Thoracic aorta (tissue), 2 donors: Measurements from ENCODE around the gene PTPRJ. TPM values are rescaled to one million over a fixed set of nuclear protein-coding genes. Genes with fewer than 3 reads are reported as not detected.
"Not testable (repeated sequence)": the region's sequence is repeated elsewhere in the genome, so short reads cannot be mapped to it uniquely, and the experiment has no call there.

Experiments
- ATAC-seq: fragments of 150-250 bp; one replicate; pipeline ENCODE4 v1.8.0; 2017; ENCODE audit warnings: low read depth; ENCODE audit not compliant: insufficient number of reproducible peaks, low FRiP score
- DNase-seq: peaks from one replicate; pipeline ENCODE4 v3.0.0-alpha.2; 2020; ENCODE audit warnings: low spot score
- H3K27ac ChIP-seq, 2 donors: fragments of 200-600 bp; sonication (generic); 1 replicate in 1 of 2; 2 replicates in 1 of 2; pipeline ENCODE4 v1.5.1; 2016; ENCODE audit warnings: mild to moderate bottlenecking in 2 of 2, moderate library complexity in 2 of 2
- H3K27me3 ChIP-seq: fragments of 200-600 bp; sonication (generic); replicated peaks from 2 replicates; pipeline ENCODE4 v1.6.0; 2016; ENCODE audit warnings: mild to moderate bottlenecking; ENCODE audit not compliant: insufficient read depth
- H3K36me3 ChIP-seq: fragments of 200-600 bp; sonication (generic); one replicate; pipeline ENCODE4 v1.5.1; 2016
- H3K4me1 ChIP-seq, 2 donors: fragments of 200-600 bp; sonication (generic); 1 replicate in 1 of 2; 2 replicates in 1 of 2; pipeline versions ENCODE4 v1.5.1 to v1.6.0; 2016; ENCODE audit warnings: low read depth in 2 of 2, mild to moderate bottlenecking in 1 of 2; ENCODE audit not compliant: control insufficient read depth in 1 of 2
- H3K4me3 ChIP-seq: fragments of 200-600 bp; sonication (generic); 2 replicates; pipeline ENCODE4 v1.5.1; 2016; ENCODE audit warnings: mild to moderate bottlenecking
- H3K9me3 ChIP-seq: fragments of 200-600 bp; sonication (generic); 2 replicates; pipeline ENCODE4 v1.5.1; 2016
- CTCF ChIP-seq: fragments of 200-600 bp; sonication (generic); IDR thresholded peaks from one replicate; pipeline ENCODE4 v1.5.1; 2019; ENCODE audit warnings: antibody characterized with exemption
- total RNA-seq, 2 donors: library from RNA; depleted of rRNA; stranded (reverse); fragments of >200 nt; gene quantifications; one replicate each; pipeline versions ENCODE4 v1.1.0 to v1.2.3, GENCODE V29; 2016

The PTPRJ gene
- total RNA-seq, 2 donors from 2014 or later = 20.4 to 20.9 TPM

- H3K27ac ChIP-seq = no peak overlapping the region
- ATAC-seq (no peak), DNase-seq (no peak)
- no peak overlapping the region for H3K4me3 ChIP-seq
- peaks cover 4 to 12% of the 10 kb centered on the region in 2 donors for H3K4me1 ChIP-seq
- no peaks in the 10 kb centered on the region for H3K27me3 ChIP-seq
- no peaks in the 10 kb centered on the region for H3K9me3 ChIP-seq
- TF ChIP-seq CTCF = no peak
- H3K36me3 ChIP-seq = no peaks in the 10 kb centered on the region
These were observed 30.0 kb upstream of the PTPRJ start for GRCh38 chr11:47950396-47950795.

- not testable (repeated sequence) for H3K27ac ChIP-seq, DNase-seq, H3K36me3 ChIP-seq, H3K4me3 ChIP-seq, ATAC-seq, H3K9me3 ChIP-seq, H3K27me3 ChIP-seq
- peaks cover 4 to 12% of the 10 kb centered on the region in 2 donors for H3K4me1 ChIP-seq
These were observed 28.9 kb upstream of the PTPRJ start for GRCh38 chr11:47951504-47951903.

GRCh38 chr11:47955061-47955755 lies 25.2 kb upstream of the PTPRJ start:
- no peaks in the 10 kb centered on the region for H3K27me3 ChIP-seq
- H3K27ac ChIP-seq = no peak overlapping the region
- no peak overlapping the region for H3K4me3 ChIP-seq
- no peaks in the 10 kb centered on the region for H3K9me3 ChIP-seq
- no peak for TF ChIP-seq CTCF
- no peaks in the 10 kb centered on the region for H3K4me1 ChIP-seq
- DNase-seq (no peak), ATAC-seq (no peak)
- no peaks in the 10 kb centered on the region for H3K36me3 ChIP-seq

- DNase-seq = no peak
- Histone ChIP-seq H3K36me3 (no peaks in the 10 kb centered on the region), H3K27me3 (no peaks in the 10 kb centered on the region), H3K4me1 (no peaks in the 10 kb centered on the region), H3K9me3 (no peaks in the 10 kb centered on the region), H3K4me3 (no peak overlapping the region), H3K27ac (no peak overlapping the region)
- no peak for ATAC-seq
- no peak for TF ChIP-seq CTCF
These were observed 20.3 kb upstream of the PTPRJ start for GRCh38 chr11:47960015-47960414.

- H3K27ac ChIP-seq = no peak overlapping the region
- ATAC-seq (no peak), DNase-seq (no peak)
- no peaks in the 10 kb centered on the region for H3K4me1 ChIP-seq
- TF ChIP-seq CTCF = no peak
- H3K36me3 ChIP-seq = no peaks in the 10 kb centered on the region
- no peaks in the 10 kb centered on the region for H3K9me3 ChIP-seq
- no peak overlapping the region for H3K4me3 ChIP-seq
- H3K27me3 ChIP-seq = no peaks in the 10 kb centered on the region
These were observed 19.0 kb upstream of the PTPRJ start for GRCh38 chr11:47961383-47961782.

- H3K36me3 ChIP-seq = no peaks in the 10 kb centered on the region
- no peak for ATAC-seq
- no peak overlapping the region for H3K4me3 ChIP-seq
- TF ChIP-seq CTCF = no peak
- no peaks in the 10 kb centered on the region for H3K9me3 ChIP-seq
- H3K4me1 ChIP-seq = no peaks in the 10 kb centered on the region
- DNase-seq = no peak
- H3K27me3 ChIP-seq = no peaks in the 10 kb centered on the region
- no peak overlapping the region for H3K27ac ChIP-seq
These were observed 15.8 kb upstream of the PTPRJ start for GRCh38 chr11:47964546-47964945.
